ENCODE results near the gene EYA4. TPM values are rescaled to one million over a fixed set of nuclear protein-coding genes. Genes with fewer than 3 reads are reported as not detected.

EYA4 gene
- total RNA-seq, 2 experiments from 2014 or later = not detected

GRCh38 chr6:133418108-133418507, 177.0 kb downstream of the EYA4 start:
- no peaks in the 10 kb centered on the region for H3K9me3 Mint-ChIP-seq (ENCODE audit: low read depth)
- no peaks in the 10 kb centered on the region for H3K27me3 Mint-ChIP-seq
- DNase-seq (no peak), ATAC-seq (no peak)
- CTCF ChIA-PET = interaction anchor here (1.2 kb wide), 1 partner anchor 11 kb away, joined by 3 read pairs; no protein-coding TSS in a partner anchor
- H3K36me3 Mint-ChIP-seq = no peaks in the 10 kb centered on the region
- no peak overlapping the region for H3K27ac Mint-ChIP-seq
- H3K4me1 Mint-ChIP-seq = no peaks in the 10 kb centered on the region
- no peak overlapping the region for H3K4me3 Mint-ChIP-seq

- Mint-ChIP-seq H3K4me3 (no peak overlapping the region), H3K4me1 (no peaks in the 10 kb centered on the region), H3K9me3 (ENCODE audit: low read depth) (no peaks in the 10 kb centered on the region), H3K36me3 (no peaks in the 10 kb centered on the region), H3K27me3 (no peaks in the 10 kb centered on the region), H3K27ac (no peak overlapping the region)
- CTCF ChIA-PET = no interaction called here
- no peak for DNase-seq
- ATAC-seq = no peak
Measured at GRCh38 chr6:133423242-133423641, 182.1 kb downstream of the EYA4 start.

GRCh38 chr6:133424359-133424758, 183.2 kb downstream of the EYA4 start:
- CTCF ChIA-PET = no interaction called here
- Mint-ChIP-seq H3K36me3 (no peaks in the 10 kb centered on the region), H3K9me3 (ENCODE audit: low read depth) (peaks cover 3% of the 10 kb centered on the region), H3K4me1 (no peaks in the 10 kb centered on the region), H3K27me3 (no peaks in the 10 kb centered on the region), H3K4me3 (no peak overlapping the region), H3K27ac (no peak overlapping the region)
- no peak for DNase-seq
- ATAC-seq = no peak

- H3K27me3 Mint-ChIP-seq = no peaks in the 10 kb centered on the region
- no peaks in the 10 kb centered on the region for H3K36me3 Mint-ChIP-seq
- CTCF ChIA-PET = no interaction called here
- H3K4me1 Mint-ChIP-seq = no peaks in the 10 kb centered on the region
- no peak overlapping the region for H3K4me3 Mint-ChIP-seq
- no peak for DNase-seq
- H3K9me3 Mint-ChIP-seq (ENCODE audit: low read depth) = peaks cover 3% of the 10 kb centered on the region
- no peak for ATAC-seq
- no peak overlapping the region for H3K27ac Mint-ChIP-seq
Measured at GRCh38 chr6:133426038-133426437, 184.9 kb downstream of the EYA4 start.

- Mint-ChIP-seq H3K4me1 (no peaks in the 10 kb centered on the region), H3K9me3 (ENCODE audit: low read depth) (peaks cover 3% of the 10 kb centered on the region), H3K36me3 (no peaks in the 10 kb centered on the region), H3K4me3 (no peak overlapping the region), H3K27ac (no peak overlapping the region), H3K27me3 (no peaks in the 10 kb centered on the region)
- no peak for DNase-seq
- CTCF ChIA-PET = no interaction called here
- ATAC-seq = no peak
Measured at GRCh38 chr6:133428295-133428694, 187.1 kb downstream of the EYA4 start.

- CTCF ChIA-PET = no interaction called here
- Mint-ChIP-seq H3K9me3 (ENCODE audit: low read depth) (peaks cover 3% of the 10 kb centered on the region), H3K4me3 (no peak overlapping the region), H3K36me3 (no peaks in the 10 kb centered on the region), H3K4me1 (no peaks in the 10 kb centered on the region), H3K27ac (no peak overlapping the region), H3K27me3 (no peaks in the 10 kb centered on the region)
- ATAC-seq (no peak), DNase-seq (no peak)
Measured at GRCh38 chr6:133430530-133430929, 189.4 kb downstream of the EYA4 start.

GRCh38 chr6:133431031-133431430, 189.9 kb downstream of the EYA4 start:
- H3K27ac Mint-ChIP-seq = no peak overlapping the region
- H3K4me1 Mint-ChIP-seq = no peaks in the 10 kb centered on the region
- CTCF ChIA-PET = no interaction called here
- peaks cover 3% of the 10 kb centered on the region for H3K9me3 Mint-ChIP-seq (ENCODE audit: low read depth)
- H3K27me3 Mint-ChIP-seq = no peaks in the 10 kb centered on the region
- no peaks in the 10 kb centered on the region for H3K36me3 Mint-ChIP-seq
- DNase-seq (no peak), ATAC-seq (no peak)
- no peak overlapping the region for H3K4me3 Mint-ChIP-seq

- Mint-ChIP-seq H3K27me3 (no peaks in the 10 kb centered on the region), H3K4me1 (no peaks in the 10 kb centered on the region), H3K9me3 (ENCODE audit: low read depth) (peaks cover 3% of the 10 kb centered on the region), H3K36me3 (no peaks in the 10 kb centered on the region), H3K27ac (no peak overlapping the region), H3K4me3 (no peak overlapping the region)
- CTCF ChIA-PET = no interaction called here
- ATAC-seq (no peak), DNase-seq (no peak)
Measured at GRCh38 chr6:133432021-133432989, 191.1 kb downstream of the EYA4 start.

- no peaks in the 10 kb centered on the region for H3K27me3 Mint-ChIP-seq
- no peak overlapping the region for H3K4me3 Mint-ChIP-seq
Measured at GRCh38 chr6:133435065-133435728, 194.0 kb downstream of the EYA4 start.

GRCh38 chr6:133436652-133437051, 195.5 kb downstream of the EYA4 start:
- CTCF ChIA-PET = interaction anchor here (1.0 kb wide), 1 partner anchor 612 kb away, joined by 3 read pairs; no protein-coding TSS in a partner anchor
- no peak overlapping the region for H3K27ac Mint-ChIP-seq
- no peaks in the 10 kb centered on the region for H3K9me3 Mint-ChIP-seq (ENCODE audit: low read depth)
- no peaks in the 10 kb centered on the region for H3K4me1 Mint-ChIP-seq
- ATAC-seq = no peak
- H3K4me3 Mint-ChIP-seq = no peak overlapping the region
- H3K36me3 Mint-ChIP-seq = no peaks in the 10 kb centered on the region
- no peaks in the 10 kb centered on the region for H3K27me3 Mint-ChIP-seq
- no peak for DNase-seq

More at GRCh38 chr6:133435065-133435728, 194.0 kb downstream of the EYA4 start:
- H3K27ac Mint-ChIP-seq = no peak overlapping the region
- no peaks in the 10 kb centered on the region for H3K36me3 Mint-ChIP-seq
- CTCF ChIA-PET = no interaction called here
- no peak for ATAC-seq
- no peak for DNase-seq
- H3K4me1 Mint-ChIP-seq = no peaks in the 10 kb centered on the region
- H3K9me3 Mint-ChIP-seq (ENCODE audit: low read depth) = no peaks in the 10 kb centered on the region

GRCh38 chr6:133441491-133441890, 200.3 kb downstream of the EYA4 start:
- Mint-ChIP-seq H3K27ac (no peak overlapping the region), H3K36me3 (no peaks in the 10 kb centered on the region), H3K9me3 (ENCODE audit: low read depth) (no peaks in the 10 kb centered on the region), H3K4me3 (no peak overlapping the region), H3K4me1 (no peaks in the 10 kb centered on the region), H3K27me3 (no peaks in the 10 kb centered on the region)
- CTCF ChIA-PET = no interaction called here
- DNase-seq = no peak
- no peak for ATAC-seq

- H3K36me3 Mint-ChIP-seq = no peaks in the 10 kb centered on the region
- no peak overlapping the region for H3K27ac Mint-ChIP-seq
- no peaks in the 10 kb centered on the region for H3K9me3 Mint-ChIP-seq (ENCODE audit: low read depth)
- ATAC-seq (no peak), DNase-seq (no peak)
- H3K4me1 Mint-ChIP-seq = no peaks in the 10 kb centered on the region
- H3K4me3 Mint-ChIP-seq = no peak overlapping the region
- H3K27me3 Mint-ChIP-seq = no peaks in the 10 kb centered on the region
- CTCF ChIA-PET = interaction anchor here (2.2 kb wide), 1 partner anchor 11 kb away, joined by 6 read pairs; no protein-coding TSS in a partner anchor
Measured at GRCh38 chr6:133446789-133447188, 205.6 kb downstream of the EYA4 start.

- no peaks in the 10 kb centered on the region for H3K4me1 Mint-ChIP-seq
- H3K36me3 Mint-ChIP-seq = no peaks in the 10 kb centered on the region
- DNase-seq (no peak), ATAC-seq (no peak)
- CTCF ChIA-PET = no interaction called here
- H3K27ac Mint-ChIP-seq = no peak overlapping the region
- H3K9me3 Mint-ChIP-seq (ENCODE audit: low read depth) = no peaks in the 10 kb centered on the region
- no peaks in the 10 kb centered on the region for H3K27me3 Mint-ChIP-seq
- no peak overlapping the region for H3K4me3 Mint-ChIP-seq
Measured at GRCh38 chr6:133447924-133448323, 206.8 kb downstream of the EYA4 start.

GRCh38 chr6:133456439-133456838, 215.3 kb downstream of the EYA4 start:
- no peak for DNase-seq
- no peak for ATAC-seq

More at GRCh38 chr6:133456439-133456838, 215.3 kb downstream of the EYA4 start:
- H3K27ac Mint-ChIP-seq = no peak overlapping the region
- H3K36me3 Mint-ChIP-seq = no peaks in the 10 kb centered on the region
- no peaks in the 10 kb centered on the region for H3K9me3 Mint-ChIP-seq (ENCODE audit: low read depth)
- H3K27me3 Mint-ChIP-seq = no peaks in the 10 kb centered on the region
- CTCF ChIA-PET = interaction anchor here (1.7 kb wide), 1 partner anchor 10 kb away, joined by 6 read pairs; no protein-coding TSS in a partner anchor
- H3K4me3 Mint-ChIP-seq = no peak overlapping the region
- no peaks in the 10 kb centered on the region for H3K4me1 Mint-ChIP-seq

All from activated CD8-positive, alpha-beta memory T cell treated with anti-CD3 and anti-CD28 coated beads, Interleukin-2, amount 10 ng/mL, durations not matched to agents 7 days and 5 days (primary cell).